Measurements from ENCODE around the gene TMEM141. TPM values are rescaled to one million over a fixed set of nuclear protein-coding genes. Genes with fewer than 3 reads are reported as not detected.
"Not testable (repeated sequence)": the region's sequence is repeated elsewhere in the genome, so short reads cannot be mapped to it uniquely, and the experiment has no call there.

Gene TMEM141
- total RNA-seq, 1 experiment from 2014 or later, result 63.0 TPM

DNA sequence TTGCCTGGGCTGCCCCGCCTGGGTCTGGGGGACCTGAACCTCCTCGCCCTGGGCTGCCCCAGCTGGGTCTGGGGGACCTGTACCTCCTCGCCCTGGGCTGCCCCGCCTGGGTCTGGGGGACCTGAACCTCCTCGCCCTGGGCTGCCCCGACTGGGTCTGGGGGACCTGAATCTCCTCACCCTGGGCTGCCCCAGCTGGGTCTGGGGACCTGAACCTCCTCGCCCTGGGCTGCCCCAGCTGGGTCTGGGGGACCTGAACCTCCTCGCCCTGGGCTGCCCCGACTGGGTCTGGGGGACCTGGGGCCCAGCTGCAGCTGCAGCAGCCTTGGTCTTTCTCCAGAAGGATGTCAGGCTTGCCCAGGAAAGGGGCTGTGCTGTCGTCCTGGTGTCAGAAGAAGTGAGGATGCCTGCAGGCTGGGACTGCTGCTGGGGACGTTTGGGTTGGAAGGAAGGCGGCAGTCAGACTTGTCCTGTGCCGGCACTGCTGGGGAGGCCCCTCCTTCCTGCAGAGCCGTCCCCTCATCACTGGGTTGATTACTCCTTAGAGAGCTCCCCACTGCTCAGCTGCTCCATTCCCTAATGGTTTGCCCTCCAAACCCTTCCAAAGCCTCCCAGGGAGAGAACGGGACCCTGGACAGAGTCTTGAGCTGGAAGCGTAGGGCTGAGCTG, 42.4 kb downstream of the TMEM141 start:
- not testable (repeated sequence) for DNase-seq (ENCODE audit: low read depth)

DNA sequence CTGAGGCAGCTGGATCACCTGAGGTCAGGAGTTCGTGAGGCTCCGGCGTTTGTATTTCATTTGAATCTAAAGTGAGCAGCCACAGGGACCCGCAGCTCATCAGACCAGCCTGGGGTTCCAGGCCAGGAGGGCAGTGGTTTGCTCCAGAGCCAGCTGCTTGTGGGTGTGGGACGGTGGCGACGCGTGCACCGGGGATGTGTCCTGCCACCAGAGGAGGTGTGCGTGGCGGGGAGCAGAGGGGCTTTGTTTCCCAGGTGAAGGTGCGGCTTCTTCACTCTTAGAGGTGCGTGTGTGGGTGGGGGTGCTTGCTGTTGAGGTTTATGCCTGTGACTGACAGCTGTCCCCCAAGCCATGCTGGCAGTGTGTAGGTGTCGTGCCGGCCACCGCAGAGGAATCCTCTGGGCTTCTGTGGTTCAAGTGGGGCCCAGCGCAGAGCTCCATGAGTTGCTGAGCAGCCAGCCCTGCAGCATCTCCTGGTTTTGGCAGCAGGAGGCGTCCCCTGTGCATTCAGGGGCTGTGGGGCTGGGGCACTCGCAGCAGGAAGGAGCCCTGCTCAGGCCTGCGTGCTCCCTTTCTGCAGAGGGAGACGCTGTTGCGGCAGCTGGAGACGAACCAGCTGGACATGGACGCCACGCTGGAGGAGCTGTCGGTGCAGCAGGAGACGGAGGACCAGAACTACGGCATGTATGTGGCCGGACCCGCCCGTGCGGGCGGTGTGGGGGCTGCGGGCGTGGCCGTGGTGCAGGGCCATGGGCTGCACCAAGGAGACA, 44.2 kb downstream of the TMEM141 start:
- no peak for DNase-seq (ENCODE audit: low read depth)

DNA sequence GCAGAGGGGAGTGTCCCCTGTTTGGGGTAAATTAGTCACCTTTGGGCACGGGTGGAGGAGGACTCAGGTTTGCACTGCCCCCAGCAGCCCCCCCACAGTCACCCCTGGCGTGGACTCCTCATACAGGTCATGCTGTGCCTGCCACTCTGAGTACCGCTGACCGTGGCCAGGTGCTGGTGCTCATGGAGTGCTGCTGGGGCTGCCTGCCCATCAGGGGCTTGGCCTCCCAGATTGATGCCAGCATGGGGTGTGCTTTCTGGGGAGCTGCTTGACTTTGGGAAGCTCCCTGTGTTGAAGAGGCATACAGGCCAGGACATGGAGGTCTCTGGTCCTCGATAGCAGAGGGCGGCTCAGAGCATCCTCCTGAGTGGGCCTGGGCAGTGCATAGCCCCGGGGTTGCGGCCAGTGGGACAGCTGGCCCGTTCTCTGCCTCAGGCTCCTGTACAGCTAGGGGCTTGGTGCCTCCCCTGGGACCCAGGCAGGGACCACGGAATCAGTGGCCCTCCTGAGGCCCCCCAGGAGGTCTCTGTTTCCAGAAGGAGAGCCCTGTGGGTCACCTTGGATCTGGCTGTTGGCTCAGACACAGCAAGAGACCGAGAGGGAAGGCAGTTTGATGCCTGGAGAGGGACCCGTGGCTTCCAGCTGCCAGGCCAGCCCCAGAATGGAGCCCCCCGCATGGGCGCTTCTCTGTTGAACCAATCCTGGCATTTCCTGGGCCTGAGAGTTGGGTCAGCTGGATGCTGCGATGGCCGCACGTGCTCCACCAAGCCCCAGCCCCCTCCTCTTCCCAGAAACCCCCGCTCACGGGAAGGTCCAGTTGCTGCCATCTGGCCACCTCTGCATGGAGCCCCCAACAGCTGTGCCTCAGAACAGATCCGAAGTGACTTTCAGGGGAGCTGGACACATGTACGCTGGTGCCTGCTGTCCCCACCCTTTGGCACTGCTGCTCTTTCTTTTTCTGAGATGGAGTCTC, 45.1 kb downstream of the TMEM141 start:
- no peak for DNase-seq (ENCODE audit: low read depth)

DNA sequence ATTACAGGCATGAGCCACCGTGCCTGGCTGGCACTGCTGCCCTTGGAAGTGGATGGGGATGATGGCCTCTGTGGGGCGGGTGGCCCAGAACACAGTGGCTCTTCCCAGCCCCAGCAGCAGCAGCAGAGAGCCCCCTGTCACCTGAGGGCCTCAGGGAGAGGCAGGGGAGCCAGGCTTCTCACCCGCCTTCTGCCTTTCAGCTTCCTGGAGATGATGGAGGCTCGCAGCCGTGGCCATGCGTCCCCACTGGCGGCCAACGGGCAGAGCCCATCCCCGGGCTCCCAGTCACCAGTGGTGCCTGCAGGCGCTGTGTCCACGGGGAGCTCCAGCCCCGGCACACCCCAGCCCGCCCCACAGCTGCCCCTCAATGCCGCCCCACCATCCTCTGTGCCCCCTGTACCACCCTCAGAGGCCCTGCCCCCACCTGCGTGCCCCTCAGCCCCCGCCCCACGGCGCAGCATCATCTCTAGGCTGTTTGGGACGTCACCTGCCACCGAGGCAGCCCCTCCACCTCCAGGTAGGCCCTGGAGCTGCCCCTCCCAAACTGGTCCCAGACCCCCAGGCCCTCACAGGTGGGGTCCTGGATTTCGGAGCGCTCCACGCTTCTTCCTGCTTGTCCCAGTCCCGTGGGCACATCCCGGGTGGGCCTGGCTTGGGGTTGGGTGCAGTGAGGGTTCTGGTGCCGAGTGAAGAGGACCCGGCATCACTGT, 46.2 kb downstream of the TMEM141 start:
- DNase-seq (ENCODE audit: low read depth), result no peak

DNA sequence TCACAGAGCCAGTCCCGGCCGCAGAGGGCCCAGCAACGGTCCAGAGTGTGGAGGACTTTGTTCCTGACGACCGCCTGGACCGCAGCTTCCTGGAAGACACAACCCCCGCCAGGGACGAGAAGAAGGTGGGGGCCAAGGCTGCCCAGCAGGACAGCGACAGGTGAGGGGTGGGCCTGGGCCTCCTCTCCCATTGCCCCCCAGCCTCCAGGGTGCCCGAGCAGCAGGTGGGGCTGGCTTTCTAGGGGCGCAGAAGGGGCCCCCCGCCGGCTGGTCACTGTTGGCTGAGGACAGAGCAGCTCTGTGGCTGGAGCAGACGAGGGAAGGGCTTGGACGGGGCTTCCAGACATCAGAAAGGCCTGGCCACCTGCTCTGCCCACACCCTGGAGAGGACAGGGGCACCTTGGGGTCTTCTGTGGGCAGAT, 46.7 kb downstream of the TMEM141 start:
- DNase-seq (ENCODE audit: low read depth), result not testable (repeated sequence)

DNA sequence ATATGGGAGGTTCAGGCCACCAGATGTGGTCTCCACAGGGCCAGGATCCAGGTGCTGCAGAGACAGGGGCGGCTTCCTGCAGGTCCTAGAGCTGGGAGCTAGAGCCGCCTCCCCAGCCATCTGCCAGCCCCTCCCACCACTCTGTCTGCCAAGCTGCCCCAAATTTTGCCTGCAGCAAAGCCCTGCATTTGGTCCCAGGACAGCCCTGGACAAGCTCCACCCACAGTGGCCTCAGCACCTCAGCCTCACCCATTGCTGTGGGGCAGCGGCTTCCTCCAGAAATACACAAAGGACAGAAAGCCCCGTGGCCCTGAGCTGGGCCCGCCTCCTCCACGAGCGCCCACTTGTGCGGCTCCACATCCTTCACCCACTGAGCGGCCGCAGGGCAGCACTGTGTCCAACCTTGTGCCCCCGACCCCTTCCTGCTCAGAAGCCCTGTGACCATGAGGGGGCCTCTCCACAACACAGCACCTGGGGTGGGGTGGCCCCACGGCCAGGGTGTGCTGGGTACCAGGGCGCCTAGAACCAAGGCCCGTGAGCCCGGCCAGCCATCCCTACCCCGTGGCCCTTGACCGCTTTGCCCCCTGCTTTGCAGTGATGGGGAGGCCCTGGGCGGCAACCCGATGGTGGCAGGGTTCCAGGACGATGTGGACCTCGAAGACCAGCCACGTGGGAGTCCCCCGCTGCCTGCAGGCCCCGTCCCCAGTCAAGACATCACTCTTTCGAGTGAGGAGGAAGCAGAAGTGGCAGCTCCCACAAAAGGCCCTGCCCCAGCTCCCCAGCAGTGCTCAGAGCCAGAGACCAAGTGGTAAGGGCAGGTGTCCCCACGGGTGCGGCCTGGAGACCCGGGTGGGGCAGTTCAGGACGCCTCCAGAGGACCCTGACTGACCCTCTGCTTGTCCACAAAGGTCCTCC, 47.4 kb downstream of the TMEM141 start:
- DNase-seq (ENCODE audit: low read depth), result no peak

DNA sequence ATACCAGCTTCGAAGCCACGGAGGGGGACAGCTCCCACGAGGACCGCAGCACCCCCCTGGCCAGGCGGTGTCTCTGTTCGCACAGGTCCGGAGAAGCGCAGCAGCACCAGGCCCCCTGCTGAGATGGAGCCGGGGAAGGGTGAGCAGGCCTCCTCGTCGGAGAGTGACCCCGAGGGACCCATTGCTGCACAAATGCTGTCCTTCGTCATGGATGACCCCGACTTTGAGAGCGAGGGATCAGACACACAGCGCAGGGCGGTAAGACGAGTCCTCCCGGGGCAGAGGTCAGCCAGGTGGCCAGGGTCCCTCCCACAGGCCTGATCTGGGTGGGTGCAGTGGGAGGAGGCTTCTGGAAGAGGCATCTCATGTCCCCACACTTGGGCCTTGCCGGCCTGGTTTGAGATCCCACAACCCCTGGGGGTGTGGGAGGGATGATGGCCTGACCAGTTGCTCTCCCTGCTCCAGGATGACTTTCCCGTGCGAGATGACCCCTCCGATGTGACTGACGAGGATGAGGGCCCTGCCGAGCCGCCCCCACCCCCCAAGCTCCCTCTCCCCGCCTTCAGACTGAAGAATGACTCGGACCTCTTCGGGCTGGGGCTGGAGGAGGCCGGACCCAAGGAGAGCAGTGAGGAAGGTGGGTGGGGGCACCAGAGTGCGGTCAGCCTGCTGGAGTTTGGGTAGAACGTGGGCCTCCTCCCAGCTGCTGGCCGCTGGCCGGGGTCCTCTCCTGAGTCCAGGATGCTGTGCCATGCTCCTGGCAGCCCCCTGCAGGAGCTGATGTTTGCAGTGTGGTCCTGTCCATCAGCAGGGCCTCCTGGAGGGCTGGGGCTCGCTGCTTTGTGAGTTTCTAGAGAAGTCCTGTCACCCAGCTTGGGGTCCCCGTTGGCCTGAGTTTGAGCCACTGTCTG, 48.3 kb downstream of the TMEM141 start:
- DNase-seq (ENCODE audit: low read depth), result no peak

DNA sequence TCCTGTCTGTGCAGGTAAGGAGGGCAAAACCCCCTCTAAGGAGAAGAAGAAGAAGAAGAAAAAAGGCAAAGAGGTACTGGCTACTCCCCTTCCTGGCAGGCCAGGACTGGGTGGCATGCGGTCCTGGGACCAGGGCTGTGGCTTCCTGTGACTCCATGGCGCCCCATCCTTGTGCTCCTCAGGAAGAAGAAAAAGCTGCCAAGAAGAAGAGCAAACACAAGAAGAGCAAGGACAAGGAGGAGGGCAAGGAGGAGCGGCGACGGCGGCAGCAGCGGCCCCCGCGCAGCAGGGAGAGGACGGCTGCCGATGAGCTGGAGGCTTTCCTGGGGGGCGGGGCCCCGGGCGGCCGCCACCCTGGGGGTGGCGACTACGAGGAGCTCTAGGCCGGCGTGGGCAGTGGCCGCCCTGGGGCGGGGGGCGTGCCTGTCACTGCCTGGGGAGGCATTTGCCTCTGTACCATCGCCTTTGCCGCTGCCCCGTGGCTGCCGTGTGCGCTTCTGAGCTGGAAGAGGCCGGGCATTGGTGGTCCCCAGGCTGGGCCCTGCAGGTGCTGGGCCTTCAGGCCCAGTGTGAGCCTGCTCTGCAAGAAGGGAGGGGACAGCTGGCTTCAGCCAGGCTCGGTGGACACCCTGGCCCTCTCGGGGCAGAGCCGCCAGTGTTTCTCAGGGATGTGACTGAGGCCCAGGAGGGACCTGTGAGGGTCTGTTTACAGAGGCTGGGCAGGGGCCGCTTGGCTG, 49.2 kb downstream of the TMEM141 start:
- DNase-seq (ENCODE audit: low read depth), result no peak

DNA sequence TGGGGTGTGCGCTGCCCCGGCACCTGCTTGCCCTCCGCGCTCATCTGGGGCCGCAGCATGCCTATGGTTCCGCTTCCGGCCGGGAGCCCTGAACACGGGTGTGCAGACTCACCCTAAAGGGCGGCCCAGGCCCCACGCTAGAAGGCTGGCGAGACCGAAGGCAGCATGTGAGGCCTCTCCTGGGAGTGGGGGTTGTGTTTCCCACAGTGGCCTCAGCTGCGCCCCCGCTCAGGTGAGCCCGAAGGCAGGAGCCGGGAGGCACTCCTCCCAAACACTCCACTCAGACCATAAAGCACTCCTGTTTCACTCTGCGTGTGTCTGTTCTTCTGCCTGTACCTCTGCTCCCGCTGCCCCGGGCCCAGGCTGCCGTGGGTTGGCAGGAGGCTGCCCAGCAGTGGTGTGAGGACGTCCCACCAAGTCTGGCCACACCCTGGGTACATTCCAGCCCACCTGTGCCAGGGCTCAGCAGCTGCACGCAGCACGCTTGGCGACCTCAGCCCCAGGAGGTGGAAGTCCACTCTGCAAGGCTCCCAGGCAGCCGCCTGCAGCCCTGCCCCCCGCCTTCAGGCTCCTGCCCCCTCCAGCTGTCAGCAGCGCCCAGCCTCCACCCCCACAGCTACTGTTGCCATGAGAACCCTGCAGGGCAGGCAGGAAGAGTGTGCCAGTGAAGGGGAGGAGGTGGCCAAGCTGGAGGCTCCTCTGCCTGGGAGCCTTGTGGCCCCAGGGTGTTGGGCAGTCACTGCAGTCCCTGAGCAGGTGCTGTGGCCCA, 49.9 kb downstream of the TMEM141 start:
- peak; percentile 88 for DNase-seq (ENCODE audit: low read depth)

DNA sequence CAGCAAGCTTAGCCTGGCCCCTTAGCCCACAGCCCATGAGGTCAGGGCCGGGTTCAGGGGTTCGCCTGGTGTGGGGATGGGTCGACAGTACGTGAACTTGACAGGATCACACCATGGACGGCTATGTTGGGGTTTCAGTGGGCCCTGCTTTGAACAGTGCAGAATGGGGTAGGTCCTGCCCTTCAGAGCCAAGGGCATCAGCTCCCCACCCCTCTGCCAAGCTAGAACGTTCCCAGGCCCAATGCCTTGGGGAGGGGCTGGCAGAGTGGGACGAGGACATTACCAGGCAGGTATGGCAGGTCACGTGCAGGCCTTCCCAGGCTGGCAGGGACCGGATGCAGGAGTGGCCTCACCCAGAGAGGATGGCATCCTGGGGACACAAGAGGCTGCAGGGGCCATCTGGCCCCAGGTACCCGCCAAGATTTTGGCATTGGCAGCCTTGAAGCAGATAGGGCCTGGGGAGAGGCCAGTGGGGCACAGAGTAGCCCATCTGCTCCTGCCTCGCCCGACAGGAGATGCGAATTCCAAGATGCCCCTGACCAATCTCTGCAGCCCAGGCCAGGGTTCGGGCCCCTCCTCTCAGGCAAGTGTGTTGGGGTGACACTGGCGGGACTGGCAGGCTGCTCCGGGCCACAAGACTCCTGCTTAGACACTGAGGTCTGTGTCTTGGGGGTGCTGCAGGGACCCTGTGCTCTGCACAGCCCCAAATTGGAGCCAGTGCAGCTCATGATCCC, 50.7 kb downstream of the TMEM141 start:
- DNase-seq (ENCODE audit: low read depth), result not testable (repeated sequence)

DNA sequence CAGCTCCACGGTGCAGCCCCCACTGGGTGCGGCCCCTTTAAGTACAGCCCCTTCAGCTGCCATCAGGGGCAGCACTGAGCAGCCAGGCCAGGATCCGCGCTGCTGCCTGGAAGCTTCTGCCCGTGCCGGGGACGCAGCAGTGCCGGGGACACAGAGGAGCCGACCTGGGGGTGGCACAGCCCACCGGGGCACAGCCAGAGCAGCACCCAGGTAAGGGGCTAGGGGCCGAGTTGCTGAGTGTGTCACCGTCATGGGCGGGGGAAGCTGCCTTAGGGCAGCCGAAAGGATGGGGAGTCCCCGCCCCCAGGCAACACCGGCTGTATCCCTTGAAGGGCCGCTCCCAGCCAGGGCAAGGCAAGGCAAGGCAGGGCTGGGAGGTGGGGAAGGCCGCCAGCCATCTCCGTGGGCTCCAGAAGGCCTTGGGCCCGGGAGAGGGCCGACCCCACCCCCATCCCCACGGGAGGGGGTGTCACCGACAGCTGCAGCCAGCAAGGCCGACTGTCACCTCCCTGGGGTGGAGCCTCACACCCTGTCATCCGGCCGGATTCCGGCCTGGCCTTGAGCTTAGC, 51.3 kb downstream of the TMEM141 start, which contains the start of gene AJM1:
TSS of gene AJM1 (plus strand) at position 99 of the 569 bp plus-strand sequence. CDS start 1,937 bp downstream, outside the sequence.
- DNase-seq (ENCODE audit: low read depth), result peak; percentile 77

Other genes with a start within 250 kb of the TMEM141 start
- gene NOTCH1, start 245.3 kb upstream of the TMEM141 start, total RNA-seq (2014; rRNA removed; shearing (Covaris generic)), result 6.4 and 12.1 TPM in 2 replicates
- 18.0 and 20.9 TPM in 2 replicates for gene EGFL7, start 128.4 kb upstream of the TMEM141 start, total RNA-seq (2014; rRNA removed; shearing (Covaris generic))
- gene AGPAT2, start 103.9 kb upstream of the TMEM141 start, total RNA-seq (2014; rRNA removed; shearing (Covaris generic)), result 47.9 and 55.7 TPM in 2 replicates
- gene DIPK1B, start 78.8 kb upstream of the TMEM141 start, total RNA-seq (2014; rRNA removed; shearing (Covaris generic)), result 1.5 and 1.6 TPM in 2 replicates
- not detected in 2 replicates for gene LCN10, start 48.4 kb upstream of the TMEM141 start, total RNA-seq (2014; rRNA removed; shearing (Covaris generic))
- gene LCN6, start 42.8 kb upstream of the TMEM141 start, total RNA-seq (2014; rRNA removed; shearing (Covaris generic)), result not detected in 2 replicates
- not detected in 2 replicates for gene LCN8, start 33.1 kb upstream of the TMEM141 start, total RNA-seq (2014; rRNA removed; shearing (Covaris generic))
- not detected in 2 replicates for gene LCN15, start 26.8 kb upstream of the TMEM141 start, total RNA-seq (2014; rRNA removed; shearing (Covaris generic))
- gene CCDC183, start 5.0 kb downstream of the TMEM141 start, total RNA-seq (2014; rRNA removed; shearing (Covaris generic)), result not detected in 2 replicates
- gene RABL6, start 16.6 kb downstream of the TMEM141 start, total RNA-seq (2014; rRNA removed; shearing (Covaris generic)), result 55.9 and 75.4 TPM in 2 replicates
- gene AJM1, start 51.1 kb downstream of the TMEM141 start, total RNA-seq (2014; rRNA removed; shearing (Covaris generic)), result 0.15 and 1.1 TPM in 2 replicates
- gene PHPT1, start 58.1 kb downstream of the TMEM141 start, total RNA-seq (2014; rRNA removed; shearing (Covaris generic)), result 81.2 and 95.3 TPM in 2 replicates
- 0.44 TPM in 1 of 2 replicates, not detected in the other for gene MAMDC4, start 61.0 kb downstream of the TMEM141 start, total RNA-seq (2014; rRNA removed; shearing (Covaris generic))
- 567 and 587 TPM in 2 replicates for gene EDF1, start 75.0 kb downstream of the TMEM141 start, total RNA-seq (2014; rRNA removed; shearing (Covaris generic))
- 13.6 and 26.8 TPM in 2 replicates for gene TRAF2, start 95.2 kb downstream of the TMEM141 start, total RNA-seq (2014; rRNA removed; shearing (Covaris generic))
- 78.4 and 117 TPM in 2 replicates for gene FBXW5, start 153.4 kb downstream of the TMEM141 start, total RNA-seq (2014; rRNA removed; shearing (Covaris generic))
- 0.89 TPM in 1 of 2 replicates, not detected in the other for gene C8G, start 153.9 kb downstream of the TMEM141 start, total RNA-seq (2014; rRNA removed; shearing (Covaris generic))
- gene LCN12, start 160.9 kb downstream of the TMEM141 start, total RNA-seq (2014; rRNA removed; shearing (Covaris generic)), result 1.2 TPM in 1 of 2 replicates, not detected in the other
- not detected in 2 replicates for gene PTGDS, start 186.2 kb downstream of the TMEM141 start, total RNA-seq (2014; rRNA removed; shearing (Covaris generic))
- not detected in 2 replicates for gene LCNL1, start 191.6 kb downstream of the TMEM141 start, total RNA-seq (2014; rRNA removed; shearing (Covaris generic))
- 53.1 and 59.0 TPM in 2 replicates for gene PAXX, start 201.1 kb downstream of the TMEM141 start, total RNA-seq (2014; rRNA removed; shearing (Covaris generic))
- gene CLIC3, start 205.2 kb downstream of the TMEM141 start, total RNA-seq (2014; rRNA removed; shearing (Covaris generic)), result 11.0 and 18.9 TPM in 2 replicates
- gene ABCA2, start 236.9 kb downstream of the TMEM141 start, total RNA-seq (2014; rRNA removed; shearing (Covaris generic)), result 9.2 and 10.2 TPM in 2 replicates
- gene FUT7, start 240.7 kb downstream of the TMEM141 start, total RNA-seq (2014; rRNA removed; shearing (Covaris generic)), result not detected in 2 replicates

All from M059J (cell line).